NT2/D1 (cell line): ENCODE data around the gene SLC39A11.

Experiments
- SUZ12 ChIP-seq: IDR thresholded peaks from 2 replicates; pipeline ENCODE4 v1.6.1; 2011; ENCODE audit not compliant: insufficient read length, insufficient read depth; ENCODE audit errors: extremely low read depth
- YY1 ChIP-seq: IDR thresholded peaks from 2 replicates; pipeline ENCODE4 v1.6.1; 2011; ENCODE audit not compliant: insufficient read length, insufficient read depth
- ZNF274 ChIP-seq: IDR thresholded peaks from 2 replicates; pipeline ENCODE4 v1.6.1; 2011; ENCODE audit warnings: mild to moderate bottlenecking, low read depth, low read length

- TF ChIP-seq YY1, result no peak
- TF ChIP-seq SUZ12, result no peak
- no peak for TF ChIP-seq ZNF274
Measured at GRCh38 chr17:72737151-72737690, 355.3 kb downstream of the SLC39A11 start.
